ENCODE results near the gene ADH7.

- no peak for TF ChIP-seq EZH2 (optimal IDR thresholded peaks at IDR 0.05; ENCODE audit: low read depth, low read length)
- TF ChIP-seq CTCF (IDR thresholded peaks at IDR 0.05; ENCODE audit: low read length) = no peak
- TF ChIP-seq EZH2phosphoT487 (IDR thresholded peaks at IDR 0.05; ENCODE audit: low read length) = no peak
These were observed 11.9 kb upstream of the ADH7 start for GRCh38 chr4:99447079-99447478.
